ENCODE measurements around the gene ZNF740.
"Not testable (repeated sequence)": the region's sequence is repeated elsewhere in the genome, so short reads cannot be mapped to it uniquely, and the experiment has no call there.

The ZNF740 gene

DNA sequence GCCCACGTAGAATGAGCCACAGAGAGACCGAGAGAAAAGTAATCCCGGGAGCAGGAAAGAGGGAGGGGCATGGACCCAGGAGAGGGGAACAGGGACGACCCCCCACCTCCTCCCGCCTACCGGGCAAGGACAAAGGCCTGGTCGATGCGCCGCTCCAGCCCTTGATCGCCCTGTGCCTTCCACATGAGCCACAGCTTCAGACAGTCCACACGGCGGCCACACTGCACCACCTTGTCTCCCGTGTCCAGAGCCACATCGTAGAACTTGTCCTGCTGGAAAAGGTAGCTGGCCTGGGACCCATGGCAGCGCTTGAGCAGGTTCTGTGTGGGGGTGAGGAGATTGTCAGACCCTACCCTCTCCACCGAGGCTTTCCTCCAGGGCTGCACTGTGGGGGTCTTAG, 20.5 kb upstream of the ZNF740 start:
- Mint-ChIP-seq H3K27me3 (ENCODE audit: low read depth, poor library complexity) (no peaks in the 10 kb centered on the region), H3K27ac (no peak overlapping the region), H3K36me3 (ENCODE audit: low read depth) (peaks cover 9% of the 10 kb centered on the region), H3K4me3 (no peak overlapping the region), H3K9me3 (no peaks in the 10 kb centered on the region), H3K4me1 (peaks cover 12% of the 10 kb centered on the region)
- no peak for DNase-seq
- no peak for TF ChIP-seq CTCF (IDR thresholded peaks at IDR 0.05)

DNA sequence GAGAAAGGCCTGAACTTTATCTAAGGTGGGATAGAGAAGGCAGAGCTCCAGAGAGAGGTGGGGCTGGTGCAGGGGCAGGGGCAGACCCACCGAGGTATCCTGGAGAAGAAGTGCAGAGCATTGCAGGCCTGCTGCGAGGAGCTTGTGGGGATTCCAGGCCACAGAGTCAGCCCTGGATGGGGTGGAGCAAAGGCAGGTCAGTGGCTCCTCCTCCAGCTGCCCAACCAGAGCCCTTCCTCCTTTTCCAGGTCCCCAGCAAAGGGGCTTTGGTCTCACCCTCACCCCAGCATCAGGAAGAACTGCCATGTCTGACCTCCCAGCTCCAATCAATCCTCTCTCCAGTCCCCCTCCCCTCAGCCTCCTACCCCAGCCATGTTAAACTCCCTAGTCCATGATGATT, 19.8 kb upstream of the ZNF740 start:
- Mint-ChIP-seq H3K9me3 (peaks cover under 1% of the 10 kb centered on the region), H3K4me1 (peaks cover 12% of the 10 kb centered on the region), H3K27ac (peak overlapping the region; percentile 61), H3K4me3 (no peak overlapping the region), H3K27me3 (ENCODE audit: low read depth, poor library complexity) (no peaks in the 10 kb centered on the region), H3K36me3 (ENCODE audit: low read depth) (peaks cover 13% of the 10 kb centered on the region)
- DNase-seq, result no peak
- TF ChIP-seq CTCF (IDR thresholded peaks at IDR 0.05), result no peak

GRCh38 chr12:53161119-53161911, 19.2 kb upstream of the ZNF740 start:
- no peak for TF ChIP-seq CTCF (IDR thresholded peaks at IDR 0.05)
- Mint-ChIP-seq H3K36me3 (ENCODE audit: low read depth) (peaks cover 19% of the 10 kb centered on the region), H3K9me3 (peaks cover 3% of the 10 kb centered on the region), H3K27me3 (ENCODE audit: low read depth, poor library complexity) (no peaks in the 10 kb centered on the region), H3K27ac (no peak overlapping the region), H3K4me1 (peaks cover 12% of the 10 kb centered on the region), H3K4me3 (no peak overlapping the region)
- no peak for DNase-seq

GRCh38 chr12:53163008-53163407, 17.5 kb upstream of the ZNF740 start:
- H3K4me3 Mint-ChIP-seq; H3K27ac Mint-ChIP-seq; DNase-seq; H3K27me3 Mint-ChIP-seq (ENCODE audit: low read depth, poor library complexity); H3K9me3 Mint-ChIP-seq: not testable (repeated sequence)
- Mint-ChIP-seq H3K4me1 (peaks cover 12% of the 10 kb centered on the region), H3K36me3 (ENCODE audit: low read depth) (peaks cover 29% of the 10 kb centered on the region)

GRCh38 chr12:53166837-53167236, 13.7 kb upstream of the ZNF740 start:
- Mint-ChIP-seq H3K9me3 (peaks cover 3% of the 10 kb centered on the region), H3K4me1 (peaks cover 24% of the 10 kb centered on the region), H3K36me3 (ENCODE audit: low read depth) (peaks cover 29% of the 10 kb centered on the region), H3K4me3 (no peak overlapping the region), H3K27ac (no peak overlapping the region), H3K27me3 (ENCODE audit: low read depth, poor library complexity) (peaks cover 2% of the 10 kb centered on the region)
- no peak for TF ChIP-seq CTCF (IDR thresholded peaks at IDR 0.05)
- DNase-seq, result no peak

- Mint-ChIP-seq H3K4me3 (no peak overlapping the region), H3K9me3 (peaks cover 3% of the 10 kb centered on the region), H3K36me3 (ENCODE audit: low read depth) (peaks cover 24% of the 10 kb centered on the region), H3K27ac (peak overlapping the region; percentile 11), H3K27me3 (ENCODE audit: low read depth, poor library complexity) (peaks cover 9% of the 10 kb centered on the region), H3K4me1 (peaks cover 41% of the 10 kb centered on the region)
- DNase-seq, result no peak
- TF ChIP-seq CTCF (IDR thresholded peaks at IDR 0.05), result no peak
These were observed 10.9 kb upstream of the ZNF740 start for GRCh38 chr12:53169644-53170043.
